Mucosa of rectum (tissue), 2 donors: ENCODE measurements around the gene AKAP13.

Experiments used
- H3K27ac ChIP-seq, 2 donors: one replicate each; pipeline ENCODE4 v1.7.0; 2013; ENCODE audit warnings: inconsistent platforms in 2 of 2, low read depth in 2 of 2, low read length in 2 of 2
- H3K27me3 ChIP-seq, 2 donors: one replicate each; pipeline ENCODE4 v1.7.0; 2013; ENCODE audit warnings: low read length in 2 of 2; ENCODE audit not compliant: control insufficient read depth in 2 of 2, insufficient read depth in 2 of 2
- H3K36me3 ChIP-seq, 2 donors: one replicate each; pipeline ENCODE4 v1.7.0; 2013; ENCODE audit warnings: low read length in 2 of 2; ENCODE audit not compliant: control insufficient read depth in 2 of 2, insufficient read depth in 2 of 2
- H3K4me1 ChIP-seq, 2 donors: one replicate each; pipeline ENCODE4 v1.7.0; 2013; ENCODE audit warnings: low read length in 2 of 2, mild to moderate bottlenecking in 1 of 2; ENCODE audit not compliant: control insufficient read depth in 2 of 2, insufficient read depth in 2 of 2
- H3K4me3 ChIP-seq, 2 donors: one replicate each; pipeline ENCODE4 v1.7.0; 2013; ENCODE audit warnings: low read length in 2 of 2
- H3K9ac ChIP-seq, 2 donors: one replicate each; pipeline ENCODE4 v1.7.0; 2013; ENCODE audit warnings: low read length in 2 of 2, low read depth in 1 of 2, mild to moderate bottlenecking in 1 of 2
- H3K9me3 ChIP-seq, 2 donors: one replicate each; pipeline ENCODE4 v1.7.0; 2013; ENCODE audit warnings: low read length in 2 of 2; ENCODE audit not compliant: control insufficient read depth in 2 of 2
- donor health status: healthy.
- donor health status: Normal muscosa, but diverticular disease.

Gene AKAP13

GRCh38 chr15:85611361-85611760 lies 231.0 kb downstream of the AKAP13 start:
- Histone ChIP-seq H3K27me3 (no peaks in the 10 kb centered on the region), H3K4me1 (peaks cover 0 to under 1% of the 10 kb centered on the region in 2 donors), H3K9me3 (no peaks in the 10 kb centered on the region)

GRCh38 chr15:85614059-85614458 lies 233.7 kb downstream of the AKAP13 start:
- Histone ChIP-seq H3K27ac (no peak overlapping the region), H3K27me3 (no peaks in the 10 kb centered on the region), H3K9me3 (no peaks in the 10 kb centered on the region), H3K9ac (no peak overlapping the region), H3K36me3 (peaks cover 4 to 6% of the 10 kb centered on the region in 2 donors), H3K4me3 (no peak overlapping the region), H3K4me1 (peaks cover 5 to 8% of the 10 kb centered on the region in 2 donors)

More at GRCh38 chr15:85611361-85611760, 231.0 kb downstream of the AKAP13 start:
- Histone ChIP-seq H3K36me3 (peaks cover 0 to 11% of the 10 kb centered on the region in 2 donors), H3K4me3 (no peak overlapping the region), H3K27ac (no peak overlapping the region), H3K9ac (no peak overlapping the region)

- Histone ChIP-seq H3K36me3 (peaks cover 4 to 10% of the 10 kb centered on the region in 2 donors), H3K4me3 (no peak overlapping the region), H3K27me3 (no peaks in the 10 kb centered on the region), H3K27ac (no peak overlapping the region), H3K9me3 (no peaks in the 10 kb centered on the region), H3K4me1 (peaks cover 5 to 8% of the 10 kb centered on the region in 2 donors), H3K9ac (no peak overlapping the region)
Observed at GRCh38 chr15:85615930-85616329, 235.5 kb downstream of the AKAP13 start.

GRCh38 chr15:85616549-85617110 lies 236.2 kb downstream of the AKAP13 start:
- no peaks in the 10 kb centered on the region for H3K27me3 ChIP-seq
- H3K4me3 ChIP-seq = no peak overlapping the region
- peaks cover 5 to 8% of the 10 kb centered on the region in 2 donors for H3K4me1 ChIP-seq
- H3K27ac ChIP-seq = no peak overlapping the region
- H3K9me3 ChIP-seq = no peaks in the 10 kb centered on the region
- peaks cover 0 to 10% of the 10 kb centered on the region in 2 donors for H3K36me3 ChIP-seq
- no peak overlapping the region for H3K9ac ChIP-seq

- H3K9ac ChIP-seq = no peak overlapping the region
- H3K27ac ChIP-seq = peak overlapping the region; percentile 75 to 76
- no peaks in the 10 kb centered on the region for H3K9me3 ChIP-seq
- H3K36me3 ChIP-seq = peaks cover 0 to 10% of the 10 kb centered on the region in 2 donors
- no peak overlapping the region for H3K4me3 ChIP-seq
- H3K27me3 ChIP-seq = no peaks in the 10 kb centered on the region
- H3K4me1 ChIP-seq = peaks cover 5 to 8% of the 10 kb centered on the region in 2 donors
Observed at GRCh38 chr15:85618228-85618505, 237.8 kb downstream of the AKAP13 start.

GRCh38 chr15:85618956-85619491 lies 238.6 kb downstream of the AKAP13 start:
- Histone ChIP-seq H3K27me3 (no peaks in the 10 kb centered on the region), H3K4me1 (peaks cover 8 to 13% of the 10 kb centered on the region in 2 donors), H3K9me3 (no peaks in the 10 kb centered on the region), H3K27ac (peak overlapping the region; percentile 75 to 76), H3K36me3 (peaks cover 0 to 13% of the 10 kb centered on the region in 2 donors), H3K9ac (peak overlapping the region; percentile 35 to 46), H3K4me3 (peak overlapping the region; percentile 54 to 73)

- no peaks in the 10 kb centered on the region for H3K27me3 ChIP-seq
- H3K4me3 ChIP-seq = peak overlapping the region; percentile 54 to 73
- peak overlapping the region; percentile 75 to 76 for H3K27ac ChIP-seq
- no peaks in the 10 kb centered on the region for H3K9me3 ChIP-seq
- H3K4me1 ChIP-seq = peaks cover 13 to 15% of the 10 kb centered on the region in 2 donors
- H3K9ac ChIP-seq = peak overlapping the region; percentile 35 to 46
- H3K36me3 ChIP-seq = peaks cover 3 to 13% of the 10 kb centered on the region in 2 donors
Observed at GRCh38 chr15:85619992-85620689, 239.7 kb downstream of the AKAP13 start.

GRCh38 chr15:85620690-85621049 lies 240.3 kb downstream of the AKAP13 start:
- H3K27me3 ChIP-seq = no peaks in the 10 kb centered on the region
- H3K9me3 ChIP-seq = no peaks in the 10 kb centered on the region
- H3K4me1 ChIP-seq = peaks cover 17 to 19% of the 10 kb centered on the region in 2 donors
- H3K9ac ChIP-seq = peak overlapping the region; percentile 35 to 46
- H3K4me3 ChIP-seq = peak overlapping the region; percentile 54 to 73
- peaks cover 4 to 13% of the 10 kb centered on the region in 2 donors for H3K36me3 ChIP-seq
- H3K27ac ChIP-seq = peak overlapping the region; percentile 75 to 76

- peaks cover 17 to 23% of the 10 kb centered on the region in 2 donors for H3K4me1 ChIP-seq
- peak overlapping the region; percentile 54 to 73 for H3K4me3 ChIP-seq
- peak overlapping the region; percentile 28 to 46 for H3K9ac ChIP-seq
- H3K27ac ChIP-seq = peak overlapping the region; percentile 75 to 76
- no peaks in the 10 kb centered on the region for H3K9me3 ChIP-seq
- peaks cover 7 to 13% of the 10 kb centered on the region in 2 donors for H3K36me3 ChIP-seq
- H3K27me3 ChIP-seq = no peaks in the 10 kb centered on the region
Observed at GRCh38 chr15:85621094-85621493, 240.7 kb downstream of the AKAP13 start.

GRCh38 chr15:85622221-85622831 lies 241.9 kb downstream of the AKAP13 start:
- Histone ChIP-seq H3K9ac (peak overlapping the region; percentile 18 to 33), H3K4me1 (peaks cover 22 to 24% of the 10 kb centered on the region in 2 donors), H3K4me3 (peak overlapping the region; percentile 8 to 73), H3K36me3 (peaks cover 7 to 20% of the 10 kb centered on the region in 2 donors), H3K9me3 (no peaks in the 10 kb centered on the region), H3K27ac (peak overlapping the region; percentile 35 to 46), H3K27me3 (no peaks in the 10 kb centered on the region)
